Measurements from ENCODE around the gene PBXIP1.
A peak's percentile ranks its signal among the peaks of the same experiment; 100 is the strongest.

PBXIP1 gene

GRCh38 chr1:154957091-154957657 is 1.3 kb upstream of the PBXIP1 start:
- no peak overlapping the region for H3K27ac ChIP-seq
- no peaks in the 10 kb centered on the region for H3K27me3 ChIP-seq (replicated peaks)
- H3K36me3 ChIP-seq (replicated peaks) = peaks cover 3% of the 10 kb centered on the region
- no peak for DNase-seq
- in situ Hi-C loops (cut with HindIII; ENCODE audit: low pct_ligation_motif_present, low sequenced_read_pairs) = no loop called here
- no peak for TF ChIP-seq CTCF (IDR thresholded peaks at IDR 0.05; ENCODE audit: low read depth, low read length, missing control alignments)
- H3K4me3 ChIP-seq (ENCODE audit: low read depth, low read length) = no peak overlapping the region

DNA sequence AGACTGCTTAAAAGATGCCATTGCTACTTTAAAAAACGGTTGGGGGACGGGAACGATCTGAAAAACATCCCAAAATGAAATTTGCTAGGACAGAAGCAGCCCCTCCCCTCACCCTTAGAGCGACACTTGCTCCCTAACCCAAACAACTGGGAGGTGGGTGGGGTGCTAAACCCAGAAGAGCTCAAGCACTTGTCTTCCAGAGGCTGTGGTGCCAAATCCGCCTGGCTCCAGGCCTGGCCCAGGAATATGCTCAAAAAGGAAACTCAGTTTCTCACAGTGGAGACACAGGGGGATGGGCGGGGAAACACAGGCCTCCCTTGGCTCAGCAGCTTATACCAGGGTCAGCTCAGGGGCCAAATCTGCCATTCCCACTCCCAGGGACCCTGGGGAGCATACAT is 644 bp upstream of the PBXIP1 start:
- no peak for DNase-seq
- in situ Hi-C loops (cut with HindIII; ENCODE audit: low pct_ligation_motif_present, low sequenced_read_pairs) = no loop called here
- no peak overlapping the region for H3K27ac ChIP-seq
- no peaks in the 10 kb centered on the region for H3K27me3 ChIP-seq (replicated peaks)
- H3K4me3 ChIP-seq (ENCODE audit: low read depth, low read length) = peak overlapping the region; percentile 74
- H3K36me3 ChIP-seq (replicated peaks) = no peaks in the 10 kb centered on the region
- TF ChIP-seq CTCF (IDR thresholded peaks at IDR 0.05; ENCODE audit: low read depth, low read length, missing control alignments) = no peak

- H3K27me3 ChIP-seq (replicated peaks) = no peaks in the 10 kb centered on the region
- in situ Hi-C loops (cut with HindIII; ENCODE audit: low pct_ligation_motif_present, low sequenced_read_pairs) = no loop called here
- peak overlapping the region; percentile 74 for H3K4me3 ChIP-seq (ENCODE audit: low read depth, low read length)
- TF ChIP-seq CTCF (IDR thresholded peaks at IDR 0.05; ENCODE audit: low read depth, low read length, missing control alignments) = no peak
- H3K27ac ChIP-seq = peak overlapping the region; percentile 84
- no peaks in the 10 kb centered on the region for H3K36me3 ChIP-seq (replicated peaks)
- DNase-seq = peak; percentile 90
Observed at GRCh38 chr1:154955039-154955717, 721 bp downstream of the PBXIP1 start.

GRCh38 chr1:154954541-154954940 is 1.4 kb downstream of the PBXIP1 start:
- TF ChIP-seq CTCF (IDR thresholded peaks at IDR 0.05; ENCODE audit: low read depth, low read length, missing control alignments) = no peak
- in situ Hi-C loops (cut with HindIII; ENCODE audit: low pct_ligation_motif_present, low sequenced_read_pairs) = no loop called here
- no peak overlapping the region for H3K27ac ChIP-seq
- no peak for DNase-seq
- H3K27me3 ChIP-seq (replicated peaks) = no peaks in the 10 kb centered on the region
- no peak overlapping the region for H3K4me3 ChIP-seq (ENCODE audit: low read depth, low read length)
- H3K36me3 ChIP-seq (replicated peaks) = no peaks in the 10 kb centered on the region

- in situ Hi-C loops (cut with HindIII; ENCODE audit: low pct_ligation_motif_present, low sequenced_read_pairs) = no loop called here
Observed at GRCh38 chr1:154953611-154954038, 2.3 kb downstream of the PBXIP1 start.

More at GRCh38 chr1:154953611-154954038, 2.3 kb downstream of the PBXIP1 start:
- no peaks in the 10 kb centered on the region for H3K27me3 ChIP-seq (replicated peaks)
- no peak overlapping the region for H3K4me3 ChIP-seq (ENCODE audit: low read depth, low read length)
- no peak for DNase-seq
- no peak for TF ChIP-seq CTCF (IDR thresholded peaks at IDR 0.05; ENCODE audit: low read depth, low read length, missing control alignments)
- no peaks in the 10 kb centered on the region for H3K36me3 ChIP-seq (replicated peaks)
- H3K27ac ChIP-seq = no peak overlapping the region

Data from brain microvascular endothelial cell (primary cell).